ENCODE data around the gene NHLRC4.

The NHLRC4 gene

GRCh38 chr16:582614-583331 is 16.0 kb downstream of the NHLRC4 start:
- no peak for DNase-seq (ENCODE audit: low read depth)

- DNase-seq (ENCODE audit: low read depth), result no peak
Measured at GRCh38 chr16:583470-583814, 16.6 kb downstream of the NHLRC4 start.

- no peak for DNase-seq (ENCODE audit: low read depth)
Measured at GRCh38 chr16:583815-584591, 17.2 kb downstream of the NHLRC4 start.

- DNase-seq (ENCODE audit: low read depth), result no peak
Measured at GRCh38 chr16:585351-585750, 18.5 kb downstream of the NHLRC4 start.

GRCh38 chr16:586047-586644 is 19.3 kb downstream of the NHLRC4 start:
- no peak for DNase-seq (ENCODE audit: low read depth)

- no peak for DNase-seq (ENCODE audit: low read depth)
Measured at GRCh38 chr16:586645-587590, 20.1 kb downstream of the NHLRC4 start.

- peak; percentile 64 for DNase-seq (ENCODE audit: low read depth)
Measured at GRCh38 chr16:588639-588888, 21.8 kb downstream of the NHLRC4 start.

GRCh38 chr16:588889-589657 is 22.3 kb downstream of the NHLRC4 start:
- peak; percentile 98 for DNase-seq (ENCODE audit: low read depth)

- peak; percentile 99 for DNase-seq (ENCODE audit: low read depth)
Measured at GRCh38 chr16:589658-590187, 22.9 kb downstream of the NHLRC4 start, which contains the start of gene RAB40C. Gene RAB40C, plus strand, starts transcription at chr16:590066. Its CDS starts 226 bp downstream, at chr16:590292.

- DNase-seq (ENCODE audit: low read depth), result no peak
Measured at GRCh38 chr16:590188-590814, 23.5 kb downstream of the NHLRC4 start.

GRCh38 chr16:590815-591200 is 24.0 kb downstream of the NHLRC4 start:
- no peak for DNase-seq (ENCODE audit: low read depth)

- no peak for DNase-seq (ENCODE audit: low read depth)
Measured at GRCh38 chr16:591231-591630, 24.4 kb downstream of the NHLRC4 start.

GRCh38 chr16:591892-592517 is 25.2 kb downstream of the NHLRC4 start:
- DNase-seq (ENCODE audit: low read depth), result no peak

- DNase-seq (ENCODE audit: low read depth), result no peak
Measured at GRCh38 chr16:592518-593306, 25.9 kb downstream of the NHLRC4 start.

- no peak for DNase-seq (ENCODE audit: low read depth)
Measured at GRCh38 chr16:593406-593805, 26.6 kb downstream of the NHLRC4 start.

GRCh38 chr16:593807-594206 is 27.0 kb downstream of the NHLRC4 start:
- DNase-seq (ENCODE audit: low read depth), result no peak

GRCh38 chr16:595094-595528 is 28.3 kb downstream of the NHLRC4 start:
- DNase-seq (ENCODE audit: low read depth), result no peak

- no peak for DNase-seq (ENCODE audit: low read depth)
Measured at GRCh38 chr16:595942-596735, 29.3 kb downstream of the NHLRC4 start.

- no peak for DNase-seq (ENCODE audit: low read depth)
Measured at GRCh38 chr16:596736-597060, 29.9 kb downstream of the NHLRC4 start.
